ENCODE results near the gene ZBED3.
"Not testable (repeated sequence)": the region's sequence is repeated elsewhere in the genome, so short reads cannot be mapped to it uniquely, and the experiment has no call there.

GRCh38 chr5:77080479-77080878 lies 6.6 kb downstream of the ZBED3 start:
- TF ChIP-seq CTCF (conservative IDR thresholded peaks at IDR 0.05 in 1 of 2, IDR thresholded peaks at IDR 0.05 in 1 of 2; ENCODE audit: extremely low read depth in 1 of 2, insufficient read depth in 1 of 2, low read depth in 1 of 2, low read length in 2 of 2); EZH2 (IDR thresholded peaks at IDR 0.05; ENCODE audit: borderline replicate concordance, low read length): not testable (repeated sequence)
